Endothelial cell of umbilical vein (primary cell): ENCODE measurements around the gene MTF1. TPM values are rescaled to one million over a fixed set of nuclear protein-coding genes. Genes with fewer than 3 reads are reported as not detected.

Experiments used
- BruUV-seq: library from RNA; stranded (reverse); fragments of 400-500 nt; replicated peaks from 2 replicates; lab custom pipeline; 2021; lab: Mats Ljungman, UMichigan
- CTCF ChIA-PET: fragments of 300-600, 350-600 bp; sonication (Branson Sonifier 250); formaldehyde crosslinking; loops from one replicate; lab custom pipeline; 2021; ENCODE audit warnings: antibody characterized with exemption, inconsistent platforms; lab: Charles Lee
- POLR2A ChIA-PET: fragments of 300-600, 350-600 bp; sonication (Branson Sonifier 250); formaldehyde crosslinking; loops from one replicate; lab custom pipeline; 2021; ENCODE audit warnings: antibody characterized with exemption, inconsistent platforms; lab: Charles Lee
- DNase-seq: peaks from one replicate; pipeline ENCODE4 v3.0.0-alpha.2; 2011; ENCODE audit warnings: low read depth, low spot score
- FAIRE-seq: peaks from 2 replicates; lab custom pipeline; 2011; peaks lifted over from hg19 to GRCh38; lab: Jason Lieb, UNC
- H2AFZ ChIP-seq: 2 replicates; pipeline ENCODE4 v1.6.0; 2012; ENCODE audit warnings: low read depth, low read length, control low read depth, inconsistent platforms
- H3K27ac ChIP-seq: 2 replicates; pipeline ENCODE4 v1.5.1; 2011; ENCODE audit warnings: low read depth, mild to moderate bottlenecking, control low read depth, low read length, moderate library complexity; ENCODE audit not compliant: insufficient read depth
- H3K27me3 ChIP-seq, 2 experiments: 2 replicates each; pipeline versions ENCODE4 v1.6.0 to v1.6.1; 2011; ENCODE audit warnings: low read length in 2 of 2, mixed read lengths in 1 of 2; ENCODE audit not compliant: control insufficient read depth in 2 of 2, insufficient read depth in 2 of 2
- H3K36me3 ChIP-seq, 2 experiments: 2 replicates in 1 of 2; 3 replicates in 1 of 2; pipeline ENCODE4 v1.5.1; 2011; ENCODE audit warnings: low read length in 2 of 2, mild to moderate bottlenecking in 1 of 2, moderate library complexity in 1 of 2; ENCODE audit not compliant: control insufficient read depth in 2 of 2, insufficient read depth in 2 of 2; ENCODE audit errors: extremely low read depth in 1 of 2
- H3K4me1 ChIP-seq: 3 replicates; pipeline ENCODE4 v1.5.1; 2011; ENCODE audit warnings: mild to moderate bottlenecking, low read length; ENCODE audit not compliant: control insufficient read depth, insufficient read depth; ENCODE audit errors: extremely low read depth
- H3K4me2 ChIP-seq: 2 replicates; pipeline ENCODE4 v1.6.1; 2011; ENCODE audit warnings: low read length, control low read depth, mixed read lengths; ENCODE audit not compliant: insufficient read depth
- H3K4me3 ChIP-seq, 3 experiments: fragments of 200-600 bp in 1 of 3; sonication (generic), shearing (Covaris generic) in 1 of 3; replicated peaks in 1 of 3; 2 replicates each; pipeline ENCODE4 v1.5.1; 2011 to 2016; ENCODE audit warnings: control low read depth in 3 of 3, low read length in 3 of 3, mild to moderate bottlenecking in 2 of 3, inconsistent platforms in 1 of 3, low read depth in 1 of 3, moderate library complexity in 1 of 3; ENCODE audit not compliant: insufficient read depth in 1 of 3
- H3K79me2 ChIP-seq: 2 replicates; pipeline ENCODE4 v1.6.0; 2012; ENCODE audit warnings: low read length, inconsistent platforms; ENCODE audit not compliant: control insufficient read depth, insufficient read depth
- H3K9ac ChIP-seq: replicated peaks from 2 replicates; pipeline ENCODE3; 2011; ENCODE audit warnings: low read length, control low read depth; ENCODE audit not compliant: insufficient read depth; ENCODE audit errors: extremely low read depth
- H3K9me1 ChIP-seq: replicated peaks from 3 replicates; pipeline ENCODE4 v1.6.0; 2011; ENCODE audit warnings: mild to moderate bottlenecking, low read length; ENCODE audit not compliant: control insufficient read depth, insufficient read depth; ENCODE audit errors: extremely low read depth
- H3K9me3 ChIP-seq: replicated peaks from 2 replicates; pipeline ENCODE4 v1.5.1; 2012; ENCODE audit warnings: low read length, inconsistent platforms; ENCODE audit not compliant: control insufficient read depth, insufficient read depth
- H4K20me1 ChIP-seq: replicated peaks from 2 replicates; pipeline ENCODE3; 2011; ENCODE audit warnings: mild to moderate bottlenecking, low read length; ENCODE audit not compliant: control insufficient read depth, insufficient read depth; ENCODE audit errors: extremely low read depth
- CTCF ChIP-seq, 2 donors: IDR thresholded peaks; 1 replicate in 1 of 2; 2 replicates in 1 of 2; pipeline ENCODE4 v1.5.1; 2011; ENCODE audit warnings: low read length in 2 of 2, mild to moderate bottlenecking in 2 of 2, moderate library complexity in 2 of 2, control low read depth in 1 of 2, inconsistent platforms in 1 of 2, low read depth in 1 of 2; ENCODE audit not compliant: insufficient read depth in 1 of 2; ENCODE audit errors: extremely low read depth in 1 of 2
- EZH2 ChIP-seq: IDR thresholded peaks from 2 replicates; pipeline ENCODE4 v1.6.1; 2012; ENCODE audit warnings: borderline replicate concordance, low read depth, mild to moderate bottlenecking, moderate library complexity, low read length, inconsistent platforms; ENCODE audit not compliant: severe bottlenecking
- FOS ChIP-seq: IDR thresholded peaks from 2 replicates; pipeline ENCODE4 v1.6.1; 2011; ENCODE audit warnings: mild to moderate bottlenecking, low read length, moderate library complexity, borderline replicate concordance; ENCODE audit not compliant: insufficient read depth
- JUN ChIP-seq: IDR thresholded peaks from 2 replicates; pipeline ENCODE4 v1.6.1; 2011; ENCODE audit warnings: borderline replicate concordance, low read depth; ENCODE audit not compliant: insufficient read length, insufficient read depth
- MAX ChIP-seq: IDR thresholded peaks from 2 replicates; pipeline ENCODE4 v1.6.1; 2011; ENCODE audit not compliant: insufficient read depth, insufficient read length
- MYC ChIP-seq: IDR thresholded peaks from one replicate; pipeline ENCODE4 v1.6.1; 2011; ENCODE audit warnings: mild to moderate bottlenecking, low read depth, low read length
- POLR2A ChIP-seq: IDR thresholded peaks from 2 replicates; pipeline ENCODE4 v1.6.1; 2012; ENCODE audit warnings: low read depth, mild to moderate bottlenecking, control low read depth, low read length
- dilution Hi-C: fragments of 300-500 bp; cut with MboI; formaldehyde crosslinking; loops from one replicate; pipeline ENCODE4 v1.15.0; 2019; ENCODE audit warnings: low sequenced_read_pairs; ENCODE audit not compliant: extremely low pct_ligation_motif_present
- intact Hi-C: fragments of 100-400 bp; cut with micrococcal nuclease; formaldehyde crosslinking; loops from one replicate; pipeline ENCODE4 v1.10.0; 2022
- polyA plus RNA-seq, 4 experiments: library from polyadenylated mRNA; depleted of rRNA in 3 of 4; stranded (reverse) in 3 of 4; unstranded in 1 of 4; fragments of >200 nt; gene quantifications; 2 replicates each; pipeline versions ENCODE4 v1.2.1 to v1.2.3, GENCODE V29; 2011 to 2012; ENCODE audit warnings: missing spikeins in 1 of 4
- total RNA-seq: library from RNA; stranded (reverse); gene quantifications from 2 replicates; pipeline ENCODE4 v1.2.3, GENCODE V29; 2021

MTF1 gene
- total and polyA plus RNA-seq, 2 donors (not counting 3 experiments of a cell fraction or from before 2014, with no cell fraction given) = 4.9 to 18.5 TPM

GRCh38 chr1:37861151-37861550 is 1.8 kb upstream of the MTF1 start:
- ChIA-PET CTCF (interaction anchor here (2.1 kb wide), 1 partner anchor 15 kb away, joined by 16 read pairs; no protein-coding TSS in a partner anchor), POLR2A (no interaction called here)
- DNase-seq = no peak
- dilution Hi-C loops = no loop called here
- H3K4me1 ChIP-seq = peaks cover 11% of the 10 kb centered on the region
- peaks cover 3 to 7% of the 10 kb centered on the region in 2 experiments for H3K36me3 ChIP-seq
- TF ChIP-seq MYC = no peak
- TF ChIP-seq POLR2A = no peak
- no peak for TF ChIP-seq EZH2
- TF ChIP-seq FOS = no peak
- TF ChIP-seq CTCF (IDR thresholded peaks at IDR 0.05; ENCODE audit: extremely low read depth in 1 of 2, insufficient read depth in 1 of 2, low read depth in 1 of 2, low read length in 2 of 2) = no peak
- no peak for TF ChIP-seq JUN
- TF ChIP-seq MAX = no peak
- H3K79me2 ChIP-seq = peaks cover 19% of the 10 kb centered on the region
- no peaks in the 10 kb centered on the region for H3K27me3 ChIP-seq
- H3K9me3 ChIP-seq = no peaks in the 10 kb centered on the region
- BruUV-seq = no TSS peak
- H3K9ac ChIP-seq = no peak overlapping the region
- intact Hi-C loops = loop anchor here (2.0 to 10.0 kb wide), 2 partner anchors 70 to 386 kb away; partner anchors contain the start of gene ZC3H12A
- H2AFZ ChIP-seq = no peak overlapping the region
- H3K27ac ChIP-seq = no peak overlapping the region
- H4K20me1 ChIP-seq = no peaks in the 10 kb centered on the region
- FAIRE-seq = no peak
- H3K4me2 ChIP-seq = no peak overlapping the region
- H3K9me1 ChIP-seq = no peaks in the 10 kb centered on the region
- H3K4me3 ChIP-seq = no peak overlapping the region
